Mononuclear cell (primary cell): ENCODE measurements around the gene ZSWIM6. TPM values are rescaled to one million over a fixed set of nuclear protein-coding genes. Genes with fewer than 3 reads are reported as not detected.
A peak's percentile ranks its signal among the peaks of the same experiment; 100 is the strongest.

Experiments used
- H3K27me3 ChIP-seq: 2 replicates; pipeline ENCODE4 v1.6.0; 2011; ENCODE audit warnings: low read length, control low read depth; ENCODE audit not compliant: insufficient read depth
- H3K4me1 ChIP-seq: 2 replicates; pipeline ENCODE4 v1.5.1; 2011; ENCODE audit warnings: mild to moderate bottlenecking, low read length, control low read depth; ENCODE audit not compliant: insufficient read depth
- H3K4me3 ChIP-seq: 2 replicates; pipeline ENCODE4 v1.5.1; 2011; ENCODE audit warnings: mild to moderate bottlenecking, low read length, moderate library complexity
- H3K9me3 ChIP-seq: 2 replicates; pipeline ENCODE4 v1.5.1; 2011; ENCODE audit warnings: low read depth, mild to moderate bottlenecking, control low read depth, low read length
- total RNA-seq: library from RNA; depleted of rRNA; stranded (reverse); fragments of >200 nt; gene quantifications from one replicate; pipeline ENCODE4 v1.2.3, GENCODE V29; 2012

The ZSWIM6 gene
- total RNA-seq, 1 donor: 4.9 TPM

GRCh38 chr5:61333954-61334867 is 2.2 kb downstream of the ZSWIM6 start:
- Histone ChIP-seq H3K9me3 (no peaks in the 10 kb centered on the region), H3K4me1 (peaks cover 34% of the 10 kb centered on the region), H3K27me3 (no peaks in the 10 kb centered on the region), H3K4me3 (peak overlapping the region; percentile 79)

DNA sequence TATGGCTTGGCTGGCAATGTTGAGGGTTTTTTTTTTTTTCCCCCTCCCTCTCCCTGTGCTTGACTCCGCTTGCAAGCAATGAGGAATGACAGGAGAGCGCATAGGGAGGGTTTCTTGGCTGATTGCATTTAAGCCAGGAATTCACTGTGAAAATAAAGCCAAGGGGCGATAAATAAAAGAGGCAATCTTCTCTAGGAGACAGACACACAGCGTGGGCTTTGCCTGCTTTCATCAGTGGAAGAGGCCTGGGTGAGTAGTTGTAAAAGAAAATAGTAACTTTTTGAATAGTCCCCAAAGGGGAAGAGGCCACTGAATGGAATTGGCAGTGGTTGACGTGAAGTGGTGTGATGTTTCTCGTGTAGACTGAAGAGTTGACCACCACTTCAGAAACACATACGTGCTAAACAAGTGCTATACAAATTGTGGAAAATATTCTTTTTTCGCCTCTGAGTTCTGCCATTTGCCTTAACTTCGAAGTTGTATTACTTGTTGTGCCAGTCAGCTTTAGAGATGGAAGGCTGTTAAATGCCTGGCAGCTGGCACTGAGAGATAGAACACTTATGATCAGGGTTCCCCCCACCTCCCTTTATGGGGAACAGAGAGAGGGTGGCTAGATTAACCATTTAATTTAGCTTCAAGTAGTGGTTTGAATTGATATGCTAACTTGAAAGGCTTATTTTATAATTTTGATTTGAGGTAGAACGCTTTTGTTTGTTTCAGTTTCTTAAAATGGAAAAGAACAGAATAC is 3.0 kb downstream of the ZSWIM6 start:
- peaks cover 26% of the 10 kb centered on the region for H3K4me1 ChIP-seq
- H3K4me3 ChIP-seq: peak overlapping the region; percentile 79
- no peaks in the 10 kb centered on the region for H3K9me3 ChIP-seq
- no peaks in the 10 kb centered on the region for H3K27me3 ChIP-seq

DNA sequence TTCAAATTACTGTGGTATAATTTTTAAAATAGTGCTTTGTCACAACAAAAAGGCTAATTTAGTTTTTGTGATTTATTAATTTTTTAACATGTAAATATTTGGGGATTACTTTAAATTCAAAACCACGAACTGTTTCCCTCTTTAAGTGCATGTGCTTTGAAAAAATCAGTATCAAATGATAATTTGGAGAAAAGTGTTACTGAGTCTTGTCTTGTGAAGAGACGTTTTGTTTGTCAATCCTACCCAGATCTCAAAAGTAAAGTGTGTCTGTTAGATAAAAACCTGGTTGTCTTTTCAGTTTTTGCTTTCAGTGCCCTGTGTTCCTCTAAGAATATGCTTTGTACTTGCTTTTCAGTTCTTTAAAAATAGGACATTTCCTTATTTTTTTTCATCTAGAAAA is 7.7 kb downstream of the ZSWIM6 start:
- Histone ChIP-seq H3K9me3 (no peaks in the 10 kb centered on the region), H3K27me3 (no peaks in the 10 kb centered on the region), H3K4me1 (peaks cover 35% of the 10 kb centered on the region), H3K4me3 (no peak overlapping the region)

DNA sequence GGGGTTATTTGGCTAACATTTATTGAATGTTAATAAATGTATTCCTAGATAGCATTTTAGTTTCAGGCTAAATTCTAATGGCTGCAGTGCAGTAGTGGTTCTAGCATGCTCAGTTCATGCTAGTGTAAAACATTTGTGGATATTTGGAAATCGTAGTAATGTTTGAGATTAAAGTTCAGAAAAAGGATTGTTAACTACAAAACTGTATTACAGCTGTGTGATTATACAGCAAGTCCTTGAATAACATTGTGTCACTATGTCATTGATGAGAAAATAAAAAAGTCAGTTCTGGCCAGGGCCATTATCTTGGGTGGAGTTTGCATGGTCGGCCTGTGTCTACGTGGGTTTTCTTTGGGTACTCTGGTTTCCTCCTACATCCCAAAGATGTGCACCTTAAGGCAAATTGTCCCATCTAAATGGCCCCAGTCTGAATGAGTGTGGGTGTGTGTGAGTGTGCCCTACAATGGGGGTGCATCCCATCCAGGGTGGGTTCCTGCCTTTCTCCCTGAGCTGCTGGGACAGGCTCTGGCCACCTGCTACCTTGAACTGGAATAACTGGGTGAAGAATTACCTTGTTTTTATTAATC is 8.8 kb downstream of the ZSWIM6 start:
- no peak overlapping the region for H3K4me3 ChIP-seq
- H3K4me1 ChIP-seq: peaks cover 27% of the 10 kb centered on the region
- H3K27me3 ChIP-seq: no peaks in the 10 kb centered on the region
- no peaks in the 10 kb centered on the region for H3K9me3 ChIP-seq

- Histone ChIP-seq H3K9me3 (no peaks in the 10 kb centered on the region), H3K4me3 (no peak overlapping the region), H3K27me3 (no peaks in the 10 kb centered on the region), H3K4me1 (peaks cover 27% of the 10 kb centered on the region)
Observed at GRCh38 chr5:61342071-61342501, 10.0 kb downstream of the ZSWIM6 start.

DNA sequence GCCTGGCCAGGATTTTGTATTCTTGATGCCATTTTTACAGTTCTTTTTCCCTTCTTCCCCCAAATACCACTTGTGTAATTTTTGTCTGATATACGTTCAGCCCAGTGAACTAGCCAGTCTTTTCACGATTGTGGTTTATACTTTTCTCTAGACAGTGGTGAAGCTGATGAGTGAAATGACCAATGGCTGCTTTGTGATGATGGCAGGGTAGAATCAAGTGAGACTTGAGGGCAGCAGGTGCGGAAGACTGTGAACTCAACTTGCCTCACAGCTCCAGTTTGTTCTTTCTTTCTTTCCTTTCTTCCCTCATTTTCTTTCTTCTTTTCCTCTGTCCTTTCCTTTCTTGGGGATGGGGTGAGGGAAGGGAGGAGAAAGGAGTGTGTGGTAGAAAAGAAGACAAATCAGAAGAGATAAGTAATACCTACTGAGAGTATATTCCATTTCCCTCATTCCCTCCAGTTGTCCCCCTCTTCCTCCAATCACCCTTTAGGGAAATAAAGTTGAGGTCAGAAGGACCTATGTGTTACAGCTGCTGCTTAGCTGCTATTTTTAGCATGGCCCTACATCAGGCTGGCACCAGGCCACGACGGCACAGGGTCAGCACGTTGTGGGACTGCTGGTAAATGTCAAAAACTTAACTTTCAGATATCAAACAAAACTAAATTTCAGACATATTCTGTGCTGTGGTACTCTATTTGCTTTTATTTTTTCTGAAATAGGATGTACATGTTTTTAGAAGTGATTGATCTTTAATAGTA is 12.3 kb downstream of the ZSWIM6 start:
- Histone ChIP-seq H3K27me3 (no peaks in the 10 kb centered on the region), H3K4me1 (peaks cover 44% of the 10 kb centered on the region), H3K4me3 (no peak overlapping the region), H3K9me3 (no peaks in the 10 kb centered on the region)

- Histone ChIP-seq H3K4me3 (no peak overlapping the region), H3K27me3 (no peaks in the 10 kb centered on the region), H3K4me1 (peaks cover 40% of the 10 kb centered on the region), H3K9me3 (no peaks in the 10 kb centered on the region)
Observed at GRCh38 chr5:61346511-61346910, 14.5 kb downstream of the ZSWIM6 start.

GRCh38 chr5:61347080-61347479 is 15.0 kb downstream of the ZSWIM6 start:
- Histone ChIP-seq H3K4me1 (peaks cover 34% of the 10 kb centered on the region), H3K9me3 (no peaks in the 10 kb centered on the region), H3K4me3 (no peak overlapping the region), H3K27me3 (no peaks in the 10 kb centered on the region)

- Histone ChIP-seq H3K4me3 (no peak overlapping the region), H3K4me1 (peaks cover 30% of the 10 kb centered on the region)
Observed at GRCh38 chr5:61348447-61348846, 16.4 kb downstream of the ZSWIM6 start.

DNA sequence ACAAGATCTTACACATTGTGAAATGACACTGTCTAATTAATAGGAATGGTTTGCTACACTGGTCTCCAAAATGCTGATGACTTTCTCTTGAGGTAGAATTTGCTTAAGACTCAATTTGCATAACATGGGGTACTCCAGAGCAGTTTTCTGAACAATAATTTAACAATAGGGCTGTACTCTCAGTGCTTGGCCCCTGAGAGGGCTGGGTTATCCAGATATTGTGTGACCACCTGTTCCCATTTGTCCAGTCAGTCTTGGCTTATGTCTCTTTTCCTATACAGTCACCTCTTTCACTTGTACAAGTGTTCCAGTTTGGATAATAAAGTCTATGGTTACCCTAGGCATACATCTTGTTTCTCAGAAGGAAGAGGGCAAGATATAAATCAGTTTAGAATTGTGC is 17.9 kb downstream of the ZSWIM6 start:
- Histone ChIP-seq H3K9me3 (no peaks in the 10 kb centered on the region), H3K4me1 (peaks cover 19% of the 10 kb centered on the region), H3K27me3 (no peaks in the 10 kb centered on the region), H3K4me3 (no peak overlapping the region)

More at GRCh38 chr5:61348447-61348846, 16.4 kb downstream of the ZSWIM6 start:
- H3K9me3 ChIP-seq: no peaks in the 10 kb centered on the region
- no peaks in the 10 kb centered on the region for H3K27me3 ChIP-seq

GRCh38 chr5:61350535-61350934 is 18.5 kb downstream of the ZSWIM6 start:
- Histone ChIP-seq H3K9me3 (no peaks in the 10 kb centered on the region), H3K27me3 (no peaks in the 10 kb centered on the region), H3K4me3 (no peak overlapping the region), H3K4me1 (peaks cover 19% of the 10 kb centered on the region)

DNA sequence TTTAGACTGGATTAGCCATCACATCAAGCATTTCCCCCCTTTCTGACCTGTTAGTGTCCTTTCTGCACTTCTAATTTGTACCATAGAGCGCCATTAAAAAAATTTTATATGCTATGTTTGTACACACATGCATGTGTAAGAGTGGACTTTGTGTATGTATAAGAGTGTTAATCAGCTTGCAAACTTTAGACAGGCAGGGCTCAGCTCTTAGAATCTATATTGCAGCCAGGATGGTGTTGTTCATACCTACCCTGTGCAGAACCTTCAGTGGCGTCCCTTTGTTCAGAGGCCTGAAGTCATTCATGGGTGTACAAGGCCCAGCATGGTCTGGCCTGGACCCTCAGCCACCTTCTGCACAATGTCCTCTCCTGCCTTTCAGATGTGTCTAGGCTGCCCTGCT is 19.7 kb downstream of the ZSWIM6 start:
- H3K9me3 ChIP-seq: no peaks in the 10 kb centered on the region
- no peaks in the 10 kb centered on the region for H3K27me3 ChIP-seq
- H3K4me3 ChIP-seq: no peak overlapping the region
- peaks cover 19% of the 10 kb centered on the region for H3K4me1 ChIP-seq

- Histone ChIP-seq H3K4me1 (peaks cover 16% of the 10 kb centered on the region), H3K4me3 (no peak overlapping the region), H3K27me3 (no peaks in the 10 kb centered on the region), H3K9me3 (peaks cover 3% of the 10 kb centered on the region)
Observed at GRCh38 chr5:61352180-61352579, 20.1 kb downstream of the ZSWIM6 start.

DNA sequence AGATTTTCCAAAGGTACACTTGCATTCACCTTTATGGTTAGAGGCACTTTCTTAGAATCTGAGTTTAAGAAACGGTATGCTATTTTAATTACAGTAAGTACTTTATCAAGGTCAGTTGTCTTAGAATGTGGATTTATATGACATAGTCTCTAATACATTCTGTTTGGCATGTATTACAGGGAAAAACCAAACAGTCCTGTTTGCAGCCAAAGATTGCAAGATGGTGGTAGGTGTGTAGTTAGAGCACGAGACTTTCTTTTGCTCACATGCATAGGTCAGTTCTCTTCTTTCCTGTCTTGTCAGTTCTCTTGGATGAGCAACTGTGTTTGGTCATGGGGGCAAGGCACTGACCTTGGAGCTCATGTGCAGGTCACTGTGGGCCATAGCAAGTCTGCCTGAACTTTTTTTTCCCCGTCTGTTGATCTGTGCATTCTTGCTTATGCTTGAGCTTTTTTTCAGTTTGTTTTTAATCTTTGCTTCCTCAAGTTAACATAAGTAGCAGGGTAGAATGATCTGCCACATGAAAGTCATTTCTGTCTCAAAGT is 20.6 kb downstream of the ZSWIM6 start:
- Histone ChIP-seq H3K4me3 (no peak overlapping the region), H3K27me3 (no peaks in the 10 kb centered on the region), H3K9me3 (peaks cover 8% of the 10 kb centered on the region), H3K4me1 (peaks cover 11% of the 10 kb centered on the region)
